Measurements from ENCODE around the gene ACVR1C. TPM values are rescaled to one million over a fixed set of nuclear protein-coding genes. Genes with fewer than 3 reads are reported as not detected.

Gene ACVR1C
- total RNA-seq, 4 donors from 2014 or later: 0.44 to 1.9 (median 0.92) TPM

DNA sequence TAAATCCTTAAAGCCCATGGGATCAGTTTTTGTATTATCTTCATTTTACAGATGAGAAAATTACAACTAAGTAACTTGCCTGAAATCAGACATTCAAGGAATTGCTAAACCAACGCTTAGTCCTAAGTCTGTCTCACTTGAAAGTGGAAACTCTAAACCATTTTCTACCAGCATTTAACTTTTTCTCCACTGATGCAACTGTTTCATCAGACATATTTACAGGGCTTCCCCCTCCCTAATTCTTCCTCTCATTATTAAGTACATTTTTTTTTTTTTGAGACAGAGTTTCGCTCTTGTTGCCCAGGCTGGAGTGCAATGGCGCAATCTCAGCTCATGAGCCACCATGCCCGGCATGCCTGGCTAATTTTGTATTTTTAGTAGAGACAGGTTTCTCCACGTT, 88.6 kb downstream of the ACVR1C start:
- H3K36me3 ChIP-seq: no peaks in the 10 kb centered on the region
- no peaks in the 10 kb centered on the region for H3K27me3 ChIP-seq
- DNase-seq (ENCODE audit: low spot score in 2 of 2): no peak
- 84% methylated on average over 5 of the region's 5 CpGs for WGBS
- no peaks in the 10 kb centered on the region for H3K9me3 ChIP-seq
- H3K4me3 ChIP-seq: no peak overlapping the region
- TF ChIP-seq POLR2AphosphoS5 (IDR thresholded peaks at IDR 0.05): no peak
- TF ChIP-seq EP300 (IDR thresholded peaks at IDR 0.05): no peak
- TF ChIP-seq, protein P1, sequence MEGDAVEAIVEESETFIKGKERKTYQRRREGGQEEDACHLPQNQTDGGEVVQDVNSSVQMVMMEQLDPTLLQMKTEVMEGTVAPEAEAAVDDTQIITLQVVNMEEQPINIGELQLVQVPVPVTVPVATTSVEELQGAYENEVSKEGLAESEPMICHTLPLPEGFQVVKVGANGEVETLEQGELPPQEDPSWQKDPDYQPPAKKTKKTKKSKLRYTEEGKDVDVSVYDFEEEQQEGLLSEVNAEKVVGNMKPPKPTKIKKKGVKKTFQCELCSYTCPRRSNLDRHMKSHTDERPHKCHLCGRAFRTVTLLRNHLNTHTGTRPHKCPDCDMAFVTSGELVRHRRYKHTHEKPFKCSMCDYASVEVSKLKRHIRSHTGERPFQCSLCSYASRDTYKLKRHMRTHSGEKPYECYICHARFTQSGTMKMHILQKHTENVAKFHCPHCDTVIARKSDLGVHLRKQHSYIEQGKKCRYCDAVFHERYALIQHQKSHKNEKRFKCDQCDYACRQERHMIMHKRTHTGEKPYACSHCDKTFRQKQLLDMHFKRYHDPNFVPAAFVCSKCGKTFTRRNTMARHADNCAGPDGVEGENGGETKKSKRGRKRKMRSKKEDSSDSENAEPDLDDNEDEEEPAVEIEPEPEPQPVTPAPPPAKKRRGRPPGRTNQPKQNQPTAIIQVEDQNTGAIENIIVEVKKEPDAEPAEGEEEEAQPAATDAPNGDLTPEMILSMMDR (IDR thresholded peaks at IDR 0.05): no peak
- TF ChIP-seq POLR2A (IDR thresholded peaks at IDR 0.05): no peak
- H3K27ac ChIP-seq: no peak overlapping the region
- no peaks in the 10 kb centered on the region for H3K4me1 ChIP-seq

DNA sequence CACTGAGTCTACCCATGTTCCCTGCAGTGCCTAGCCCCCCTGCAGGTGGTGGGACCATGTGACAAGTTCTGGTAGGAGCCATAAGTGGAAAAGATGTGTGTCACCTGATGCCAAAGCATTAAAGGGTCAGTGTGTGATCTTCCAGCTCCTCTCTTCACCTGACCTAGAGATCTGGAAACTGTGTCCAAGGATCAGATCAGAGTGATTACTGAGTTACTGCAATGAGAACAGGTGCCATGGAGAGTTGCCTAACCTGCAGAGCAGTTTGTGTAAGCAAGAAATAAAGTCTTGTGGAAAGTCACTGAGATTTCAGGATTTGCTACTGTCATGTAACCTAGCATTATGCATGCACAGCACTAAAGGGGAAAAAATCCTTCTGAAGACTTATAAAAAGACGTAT, 90.6 kb downstream of the ACVR1C start:
- 83% methylated on average over 1 of the region's 1 CpG for WGBS
- no peak overlapping the region for H3K27ac ChIP-seq
- H3K36me3 ChIP-seq: no peaks in the 10 kb centered on the region
- H3K9me3 ChIP-seq: no peaks in the 10 kb centered on the region
- no peaks in the 10 kb centered on the region for H3K4me1 ChIP-seq
- no peak for TF ChIP-seq POLR2A (IDR thresholded peaks at IDR 0.05)
- TF ChIP-seq EP300 (IDR thresholded peaks at IDR 0.05): no peak
- no peak for TF ChIP-seq POLR2AphosphoS5 (IDR thresholded peaks at IDR 0.05)
- TF ChIP-seq, protein P1 (IDR thresholded peaks at IDR 0.05): no peak
- no peaks in the 10 kb centered on the region for H3K27me3 ChIP-seq
- no peak overlapping the region for H3K4me3 ChIP-seq
- DNase-seq (ENCODE audit: low spot score in 2 of 2): no peak

DNA sequence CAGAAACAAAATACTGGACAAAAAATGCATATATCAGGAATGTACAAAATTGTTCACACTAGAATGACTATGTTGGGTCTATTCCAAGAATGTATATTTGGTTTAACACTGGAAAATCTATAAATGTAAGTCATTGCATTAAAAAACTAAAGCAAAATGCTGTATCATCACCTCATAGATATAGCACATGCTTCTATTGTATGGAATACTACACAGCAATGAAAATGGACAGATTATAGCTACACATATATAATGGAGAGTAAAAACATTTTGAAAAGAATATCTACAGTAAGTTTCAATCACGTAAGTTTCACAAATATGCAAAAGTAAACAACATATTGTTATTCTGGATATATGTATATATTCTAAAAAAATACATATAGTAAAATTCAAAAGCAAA, 91.8 kb downstream of the ACVR1C start:
- Histone ChIP-seq H3K9me3 (no peaks in the 10 kb centered on the region), H3K4me1 (no peaks in the 10 kb centered on the region), H3K27ac (no peak overlapping the region), H3K36me3 (no peaks in the 10 kb centered on the region), H3K27me3 (no peaks in the 10 kb centered on the region), H3K4me3 (no peak overlapping the region)
- DNase-seq (ENCODE audit: low spot score in 2 of 2): no peak
- WGBS: 92% methylated on average over 1 of the region's 1 CpG
- TF ChIP-seq EP300 (IDR thresholded peaks at IDR 0.05): no peak

DNA sequence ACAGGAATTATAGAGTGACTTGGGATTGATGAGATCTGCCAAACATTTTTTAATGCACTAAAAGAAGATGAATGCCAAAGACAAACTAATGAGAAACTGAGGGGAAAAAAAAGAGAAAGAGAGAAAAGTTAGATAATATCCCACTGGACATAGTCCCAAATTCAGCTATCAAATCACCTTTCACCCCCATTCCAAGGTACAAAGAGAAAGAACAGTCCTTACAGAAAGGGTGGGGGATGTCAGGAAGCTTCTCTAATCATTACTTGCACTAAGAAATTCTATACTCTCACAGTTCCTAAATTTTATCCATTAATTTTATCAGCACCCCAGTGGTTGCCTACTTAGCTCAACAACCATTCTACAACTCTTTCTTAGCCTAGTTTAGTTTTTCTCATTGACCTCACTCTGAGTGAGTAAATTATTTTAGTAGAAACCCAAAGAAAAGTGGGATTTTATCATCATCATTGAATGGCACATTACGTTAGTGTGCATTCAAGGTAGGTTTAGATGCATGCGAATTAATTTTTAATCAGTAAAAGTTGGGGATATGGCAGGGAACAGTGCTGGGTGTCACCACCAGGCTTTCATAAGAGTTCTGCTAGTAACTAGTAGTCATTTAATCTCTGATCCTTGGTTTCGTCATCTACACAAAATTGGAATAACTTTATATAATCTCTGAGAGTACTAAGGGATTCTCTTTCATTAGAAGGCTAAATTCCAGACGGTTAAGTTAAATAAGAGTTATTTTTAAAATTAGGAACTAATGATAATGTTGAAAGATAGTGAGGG, 99.5 kb downstream of the ACVR1C start:
- WGBS: 93% methylated on average over 4 of the region's 4 CpGs
- DNase-seq (ENCODE audit: low spot score in 2 of 2): no peak
- no peak overlapping the region for H3K27ac ChIP-seq
- TF ChIP-seq POLR2A (IDR thresholded peaks at IDR 0.05): no peak
- TF ChIP-seq EP300 (IDR thresholded peaks at IDR 0.05): no peak
- TF ChIP-seq POLR2AphosphoS5 (IDR thresholded peaks at IDR 0.05): no peak
- TF ChIP-seq, protein P1 (IDR thresholded peaks at IDR 0.05): no peak
- no peaks in the 10 kb centered on the region for H3K9me3 ChIP-seq
- no peak overlapping the region for H3K4me3 ChIP-seq
- no peaks in the 10 kb centered on the region for H3K27me3 ChIP-seq
- no peaks in the 10 kb centered on the region for H3K36me3 ChIP-seq
- no peaks in the 10 kb centered on the region for H3K4me1 ChIP-seq

- no peak for DNase-seq (ENCODE audit: low spot score in 2 of 2)
- Histone ChIP-seq H3K4me3 (no peak overlapping the region), H3K27me3 (no peaks in the 10 kb centered on the region), H3K4me1 (no peaks in the 10 kb centered on the region), H3K36me3 (no peaks in the 10 kb centered on the region), H3K27ac (no peak overlapping the region), H3K9me3 (no peaks in the 10 kb centered on the region)
- TF ChIP-seq EP300 (IDR thresholded peaks at IDR 0.05) (no peak), POLR2AphosphoS5 (IDR thresholded peaks at IDR 0.05) (no peak), POLR2A (IDR thresholded peaks at IDR 0.05) (no peak)
- TF ChIP-seq, protein P1 (IDR thresholded peaks at IDR 0.05): no peak
- 83% methylated on average over 2 of the region's 2 CpGs for WGBS
Measured at GRCh38 chr2:157526070-157526469, 102.6 kb downstream of the ACVR1C start.
